Prostate gland (tissue), 2 donors: ENCODE results near the gene PEX19.

Experiments
- POLR2AphosphoS5 ChIP-seq: sonication (generic); formaldehyde crosslinking; IDR thresholded peaks from one replicate; pipeline ENCODE4 v1.6.1; 2017; ENCODE audit warnings: antibody characterized with exemption
- TF ChIP-seq, protein P1 (sequence below), 4 experiments: fragments of 200-600 bp in 2 of 4; fragments of 450-650 bp in 2 of 4; sonication (generic) in 2 of 4; IDR thresholded peaks; 1 replicate in 3 of 4; 2 replicates in 1 of 4; pipeline ENCODE4 v1.5.1; 2016 to 2019; ENCODE audit warnings: antibody characterized with exemption in 4 of 4, mild to moderate bottlenecking in 2 of 4, moderate library complexity in 2 of 4

DNA sequence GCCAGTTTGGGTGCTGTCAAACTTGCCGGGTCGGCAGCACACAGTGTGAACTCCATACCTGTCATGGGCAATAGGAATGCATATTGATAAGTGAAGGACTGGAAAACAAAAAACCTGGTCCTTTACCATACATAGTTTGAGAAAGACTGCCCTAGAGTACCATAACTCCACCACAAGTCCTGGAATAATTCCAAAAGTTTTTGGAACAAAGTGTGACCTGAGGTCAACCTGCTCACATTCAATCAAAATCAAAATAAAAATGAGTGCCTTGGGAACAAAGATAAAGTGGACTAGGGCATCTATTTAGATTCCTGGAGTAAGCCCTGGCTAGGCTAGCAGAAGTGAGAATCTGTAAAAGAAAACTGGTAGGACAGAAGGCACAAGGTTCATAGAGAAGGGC lies 7.6 kb downstream of the PEX19 start:
- TF ChIP-seq POLR2AphosphoS5 = no peak
- TF ChIP-seq, protein P1, sequence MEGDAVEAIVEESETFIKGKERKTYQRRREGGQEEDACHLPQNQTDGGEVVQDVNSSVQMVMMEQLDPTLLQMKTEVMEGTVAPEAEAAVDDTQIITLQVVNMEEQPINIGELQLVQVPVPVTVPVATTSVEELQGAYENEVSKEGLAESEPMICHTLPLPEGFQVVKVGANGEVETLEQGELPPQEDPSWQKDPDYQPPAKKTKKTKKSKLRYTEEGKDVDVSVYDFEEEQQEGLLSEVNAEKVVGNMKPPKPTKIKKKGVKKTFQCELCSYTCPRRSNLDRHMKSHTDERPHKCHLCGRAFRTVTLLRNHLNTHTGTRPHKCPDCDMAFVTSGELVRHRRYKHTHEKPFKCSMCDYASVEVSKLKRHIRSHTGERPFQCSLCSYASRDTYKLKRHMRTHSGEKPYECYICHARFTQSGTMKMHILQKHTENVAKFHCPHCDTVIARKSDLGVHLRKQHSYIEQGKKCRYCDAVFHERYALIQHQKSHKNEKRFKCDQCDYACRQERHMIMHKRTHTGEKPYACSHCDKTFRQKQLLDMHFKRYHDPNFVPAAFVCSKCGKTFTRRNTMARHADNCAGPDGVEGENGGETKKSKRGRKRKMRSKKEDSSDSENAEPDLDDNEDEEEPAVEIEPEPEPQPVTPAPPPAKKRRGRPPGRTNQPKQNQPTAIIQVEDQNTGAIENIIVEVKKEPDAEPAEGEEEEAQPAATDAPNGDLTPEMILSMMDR (IDR thresholded peaks at IDR 0.05) = no peak
